Right kidney (tissue), 9 donors: ENCODE measurements around the gene MAN2A1.
A peak's percentile ranks its signal among the peaks of the same experiment; 100 is the strongest.

Experiments
- DNase-seq: peaks from one replicate; pipeline ENCODE4 v3.0.0-alpha.2; 2016
- long read RNA-seq, 8 donors: transcript quantifications; one replicate each; lab custom pipeline, GENCODE V29; 2026

MAN2A1 gene
- long read RNA-seq, donor 1, full-length matches to known transcripts = 5 of 5 reads
- long read RNA-seq, donor 1, partial matches to known transcripts = 0 of 5 reads
- long read RNA-seq, donor 1, other reads (novel, unspliced or antisense) = 0 of 5 reads
- long read RNA-seq, donor 2, full-length matches to known transcripts = 3 of 3 reads
- long read RNA-seq, donor 2, partial matches to known transcripts = 0 of 3 reads
- long read RNA-seq, donor 2, other reads (novel, unspliced or antisense) = 0 of 3 reads
- long read RNA-seq, donor 3 = 0 reads
- long read RNA-seq, donor 4, full-length matches to known transcripts = 9 of 9 reads
- long read RNA-seq, donor 4, partial matches to known transcripts = 0 of 9 reads
- long read RNA-seq, donor 4, other reads (novel, unspliced or antisense) = 0 of 9 reads
- long read RNA-seq, donor 5, full-length matches to known transcripts = 1 of 1 reads
- long read RNA-seq, donor 5, partial matches to known transcripts = 0 of 1 reads
- long read RNA-seq, donor 5, other reads (novel, unspliced or antisense) = 0 of 1 reads
- long read RNA-seq, donor 6, full-length matches to known transcripts = 4 of 25 reads
- long read RNA-seq, donor 6, partial matches to known transcripts = 21 of 25 reads
- long read RNA-seq, donor 6, other reads (novel, unspliced or antisense) = 0 of 25 reads
- long read RNA-seq, donor 7, full-length matches to known transcripts = 9 of 55 reads
- long read RNA-seq, donor 7, partial matches to known transcripts = 46 of 55 reads
- long read RNA-seq, donor 7, other reads (novel, unspliced or antisense) = 0 of 55 reads
- long read RNA-seq, donor 8, full-length matches to known transcripts = 5 of 5 reads
- long read RNA-seq, donor 8, partial matches to known transcripts = 0 of 5 reads
- long read RNA-seq, donor 8, other reads (novel, unspliced or antisense) = 0 of 5 reads

- DNase-seq = peak; percentile 96
These were observed at the start of gene MAN2A1 for GRCh38 chr5:109689740-109690241. Gene MAN2A1 (plus strand): TSS chr5:109689927. CDS start chr5:109690418, 491 bp downstream.

- DNase-seq = no peak
These were observed 48.8 kb upstream of the MAN2A1 start for GRCh38 chr5:109640976-109641375.

GRCh38 chr5:109643791-109644350 lies 45.9 kb upstream of the MAN2A1 start:
- no peak for DNase-seq

- no peak for DNase-seq
These were observed 44.9 kb upstream of the MAN2A1 start for GRCh38 chr5:109644829-109645228.

- DNase-seq = no peak
These were observed 44.0 kb upstream of the MAN2A1 start for GRCh38 chr5:109645707-109646192.

GRCh38 chr5:109649318-109649717 lies 40.4 kb upstream of the MAN2A1 start:
- DNase-seq = no peak

GRCh38 chr5:109650493-109650892 lies 39.2 kb upstream of the MAN2A1 start:
- no peak for DNase-seq

- no peak for DNase-seq
These were observed 37.6 kb upstream of the MAN2A1 start for GRCh38 chr5:109652096-109652495.

GRCh38 chr5:109653042-109653441 lies 36.7 kb upstream of the MAN2A1 start:
- no peak for DNase-seq

- no peak for DNase-seq
These were observed 36.0 kb upstream of the MAN2A1 start for GRCh38 chr5:109653561-109654239.

- DNase-seq = no peak
These were observed 35.3 kb upstream of the MAN2A1 start for GRCh38 chr5:109654455-109654854.

GRCh38 chr5:109655841-109656240 lies 33.9 kb upstream of the MAN2A1 start:
- DNase-seq = no peak

- no peak for DNase-seq
These were observed 32.9 kb upstream of the MAN2A1 start for GRCh38 chr5:109656829-109657228.

GRCh38 chr5:109659901-109660300 lies 29.8 kb upstream of the MAN2A1 start:
- DNase-seq = no peak

GRCh38 chr5:109660301-109660700 lies 29.4 kb upstream of the MAN2A1 start:
- DNase-seq = no peak

- no peak for DNase-seq
These were observed 21.5 kb upstream of the MAN2A1 start for GRCh38 chr5:109668237-109668636.

GRCh38 chr5:109668668-109669422 lies 20.9 kb upstream of the MAN2A1 start:
- no peak for DNase-seq

- DNase-seq = no peak
These were observed 19.6 kb upstream of the MAN2A1 start for GRCh38 chr5:109669991-109670706.

GRCh38 chr5:109671136-109671535 lies 18.6 kb upstream of the MAN2A1 start:
- no peak for DNase-seq

- no peak for DNase-seq
These were observed 15.1 kb upstream of the MAN2A1 start for GRCh38 chr5:109674596-109674995.
